Activated naive CD4-positive, alpha-beta T cell treated with anti-CD3 and anti-CD28 coated beads, Interleukin-2, amount 50 U/mL, for 72 hours (primary cell): ENCODE measurements around the gene TBX21. TPM values are rescaled to one million over a fixed set of nuclear protein-coding genes. Genes with fewer than 3 reads are reported as not detected.

Experiments used
- ATAC-seq, 2 donors: fragments of 150-1000 bp; cut with Tn5 transposase; 2 replicates each; pipeline ENCODE4 v1.10.0; 2021; ENCODE audit warnings: mild to moderate bottlenecking in 2 of 2, moderate library complexity in 2 of 2
- DNase-seq, 2 donors: peaks; one replicate each; pipeline ENCODE4 v3.0.0; 2021 to 2022; ENCODE audit warnings: low spot score in 2 of 2
- H3K27ac Mint-ChIP-seq, 2 donors: one replicate each; pipeline ENCODE4 v1.8.0; 2022; ENCODE audit warnings: mild to moderate bottlenecking in 2 of 2, mixed read lengths in 2 of 2
- H3K36me3 Mint-ChIP-seq, 2 donors: one replicate each; pipeline ENCODE4 v1.8.0; 2022; ENCODE audit warnings: mixed read lengths in 2 of 2
- H3K9me3 Mint-ChIP-seq, 2 donors: one replicate each; pipeline ENCODE4 v1.8.0; 2022; ENCODE audit warnings: mixed read lengths in 2 of 2
- total RNA-seq, 2 donors: library from RNA; stranded (reverse); gene quantifications; one replicate each; pipeline ENCODE4 v1.2.3, GENCODE V29; 2022

Gene TBX21
- total RNA-seq, 2 donors from 2014 or later: 39.6 to 73.5 TPM

- no peak for DNase-seq
Observed at GRCh38 chr17:47695429-47696376, 37.3 kb upstream of the TBX21 start.

GRCh38 chr17:47696717-47697642 is 36.1 kb upstream of the TBX21 start:
- Mint-ChIP-seq H3K9me3 (no peaks in the 10 kb centered on the region), H3K36me3 (no peaks in the 10 kb centered on the region), H3K27ac (peak overlapping the region in 1 of 2 donors; percentile 87)
- DNase-seq (no peak), ATAC-seq (no peak)

More at GRCh38 chr17:47695429-47696376, 37.3 kb upstream of the TBX21 start:
- Mint-ChIP-seq H3K36me3 (no peaks in the 10 kb centered on the region), H3K27ac (peak overlapping the region; percentile 11 to 87), H3K9me3 (no peaks in the 10 kb centered on the region)
- peak in 1 of 2 donors; percentile 7 for ATAC-seq

GRCh38 chr17:47697906-47698711 is 34.9 kb upstream of the TBX21 start:
- Mint-ChIP-seq H3K27ac (peak overlapping the region; percentile 29 to 31), H3K9me3 (no peaks in the 10 kb centered on the region), H3K36me3 (no peaks in the 10 kb centered on the region)
- no peak for ATAC-seq
- no peak for DNase-seq

GRCh38 chr17:47698749-47699535 is 34.1 kb upstream of the TBX21 start:
- DNase-seq: peak; percentile 75 to 86
- peaks cover 2 to 6% of the 10 kb centered on the region in 2 donors for H3K36me3 Mint-ChIP-seq

GRCh38 chr17:47699536-47699840 is 33.5 kb upstream of the TBX21 start:
- ATAC-seq (no peak), DNase-seq (no peak)
- Mint-ChIP-seq H3K27ac (peak overlapping the region in 1 of 2 donors; percentile 31), H3K9me3 (no peaks in the 10 kb centered on the region), H3K36me3 (peaks cover 7 to 9% of the 10 kb centered on the region in 2 donors)

More at GRCh38 chr17:47698749-47699535, 34.1 kb upstream of the TBX21 start:
- peak overlapping the region in 1 of 2 donors; percentile 31 for H3K27ac Mint-ChIP-seq
- ATAC-seq: peak; percentile 33 to 54
- no peaks in the 10 kb centered on the region for H3K9me3 Mint-ChIP-seq

GRCh38 chr17:47700471-47701449 is 32.3 kb upstream of the TBX21 start:
- no peak for DNase-seq

GRCh38 chr17:47701608-47702007 is 31.4 kb upstream of the TBX21 start:
- no peaks in the 10 kb centered on the region for H3K9me3 Mint-ChIP-seq

More at GRCh38 chr17:47700471-47701449, 32.3 kb upstream of the TBX21 start:
- no peaks in the 10 kb centered on the region for H3K9me3 Mint-ChIP-seq
- no peak for ATAC-seq
- H3K27ac Mint-ChIP-seq: peak overlapping the region; percentile 67 to 89
- peaks cover 16 to 17% of the 10 kb centered on the region in 2 donors for H3K36me3 Mint-ChIP-seq

GRCh38 chr17:47702391-47702995 is 30.5 kb upstream of the TBX21 start:
- no peaks in the 10 kb centered on the region for H3K9me3 Mint-ChIP-seq
- H3K36me3 Mint-ChIP-seq: peaks cover 16 to 17% of the 10 kb centered on the region in 2 donors
- peak overlapping the region; percentile 67 to 83 for H3K27ac Mint-ChIP-seq
- ATAC-seq (no peak), DNase-seq (peak in 1 of 2 donors; percentile 52)

More at GRCh38 chr17:47701608-47702007, 31.4 kb upstream of the TBX21 start:
- Mint-ChIP-seq H3K27ac (peak overlapping the region; percentile 67 to 89), H3K36me3 (peaks cover 16 to 17% of the 10 kb centered on the region in 2 donors)
- peak in 1 of 2 donors; percentile 44 for DNase-seq
- ATAC-seq: no peak

GRCh38 chr17:47703191-47703591 is 29.8 kb upstream of the TBX21 start:
- peak in 1 of 2 donors; percentile 69 for DNase-seq

GRCh38 chr17:47703671-47704070 is 29.4 kb upstream of the TBX21 start:
- DNase-seq (no peak), ATAC-seq (peak in 1 of 2 donors; percentile 1)
- Mint-ChIP-seq H3K27ac (peak overlapping the region; percentile 95 to 99), H3K36me3 (peaks cover 16 to 17% of the 10 kb centered on the region in 2 donors), H3K9me3 (no peaks in the 10 kb centered on the region)

More at GRCh38 chr17:47703191-47703591, 29.8 kb upstream of the TBX21 start:
- H3K9me3 Mint-ChIP-seq: no peaks in the 10 kb centered on the region
- ATAC-seq: peak in 1 of 2 donors; percentile 14
- peak overlapping the region; percentile 95 to 99 for H3K27ac Mint-ChIP-seq
- peaks cover 16 to 17% of the 10 kb centered on the region in 2 donors for H3K36me3 Mint-ChIP-seq

GRCh38 chr17:47704116-47704515 is 28.9 kb upstream of the TBX21 start:
- ATAC-seq: no peak
- DNase-seq: no peak
- Mint-ChIP-seq H3K36me3 (peaks cover 16 to 17% of the 10 kb centered on the region in 2 donors), H3K9me3 (no peaks in the 10 kb centered on the region), H3K27ac (peak overlapping the region; percentile 95 to 99)

- H3K27ac Mint-ChIP-seq: peak overlapping the region; percentile 95 to 99
- peaks cover 16 to 17% of the 10 kb centered on the region in 2 donors for H3K36me3 Mint-ChIP-seq
- H3K9me3 Mint-ChIP-seq: no peaks in the 10 kb centered on the region
- no peak for DNase-seq
- ATAC-seq: no peak
Observed at GRCh38 chr17:47704736-47705135, 28.3 kb upstream of the TBX21 start.

GRCh38 chr17:47705536-47706530 is 27.2 kb upstream of the TBX21 start:
- peak overlapping the region; percentile 95 to 99 for H3K27ac Mint-ChIP-seq
- no peaks in the 10 kb centered on the region for H3K9me3 Mint-ChIP-seq
- ATAC-seq (peak; percentile 62 to 69), DNase-seq (peak; percentile 59 to 79)
- H3K36me3 Mint-ChIP-seq: peaks cover 16 to 25% of the 10 kb centered on the region in 2 donors
